Activated naive CD8-positive, alpha-beta T cell treated with anti-CD3 and anti-CD28 coated beads, Interleukin-2, amount 10 ng/mL, durations not matched to agents 7 days and 5 days (primary cell): ENCODE measurements around the gene CNNM1. TPM values are rescaled to one million over a fixed set of nuclear protein-coding genes. Genes with fewer than 3 reads are reported as not detected.
A peak's percentile ranks its signal among the peaks of the same experiment; 100 is the strongest.

Experiments used
- ATAC-seq: fragments of 150-1000 bp; cut with Tn5 transposase; one replicate; pipeline ENCODE4 v1.10.0; 2021; ENCODE audit warnings: low read depth, moderate library complexity
- POLR2A ChIA-PET: fragments of 350-600 bp; sonication (Branson Sonifier 250); formaldehyde crosslinking; loops from one replicate; lab custom pipeline; 2021; ENCODE audit warnings: antibody characterized with exemption; lab: Charles Lee
- DNase-seq: peaks from one replicate; pipeline ENCODE4 v3.0.0; 2021
- H3K27ac Mint-ChIP-seq: one replicate; pipeline ENCODE4 v1.8.0; 2022; ENCODE audit warnings: mild to moderate bottlenecking, mixed read lengths
- H3K27me3 Mint-ChIP-seq: one replicate; pipeline ENCODE4 v1.8.0; 2022; ENCODE audit warnings: mild to moderate bottlenecking, moderate library complexity, mixed read lengths
- H3K36me3 Mint-ChIP-seq: one replicate; pipeline ENCODE4 v1.8.0; 2021; ENCODE audit warnings: mild to moderate bottlenecking, mixed read lengths
- H3K4me1 Mint-ChIP-seq: one replicate; pipeline ENCODE4 v1.8.0; 2021; ENCODE audit warnings: mixed read lengths
- H3K4me3 Mint-ChIP-seq: one replicate; pipeline ENCODE4 v1.8.0; 2022; ENCODE audit warnings: mild to moderate bottlenecking, moderate library complexity, mixed read lengths
- H3K9me3 Mint-ChIP-seq: one replicate; pipeline ENCODE4 v1.8.0; 2021; ENCODE audit warnings: mixed read lengths
- total RNA-seq, 2 experiments: library from RNA; stranded (reverse); gene quantifications; one replicate each; pipeline ENCODE4 v1.2.3, GENCODE V29; 2021

The CNNM1 gene
- total RNA-seq, 2 experiments from 2014 or later = 0.26 to 0.50 TPM

DNA sequence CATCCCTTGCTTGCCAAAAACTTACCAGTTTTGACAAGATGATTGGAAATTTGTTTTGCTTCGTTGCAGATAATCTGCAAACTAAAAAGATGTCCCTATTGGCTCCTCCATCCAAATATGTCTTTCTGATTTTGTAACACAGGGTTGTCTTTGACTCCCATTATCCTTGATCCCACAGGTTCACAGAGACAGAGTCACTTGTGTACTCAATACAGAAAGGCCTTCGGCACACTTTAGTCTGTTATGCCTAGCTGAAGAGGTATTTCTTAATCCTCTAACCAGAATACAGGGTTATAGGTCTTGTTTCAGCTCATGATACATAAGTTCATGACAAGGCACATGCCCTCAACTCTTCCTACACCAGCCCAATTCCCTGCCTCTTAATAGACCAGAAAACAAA, 10.7 kb upstream of the CNNM1 start:
- POLR2A ChIA-PET = no interaction called here
- ATAC-seq = no peak
- H3K36me3 Mint-ChIP-seq = no peaks in the 10 kb centered on the region
- no peak overlapping the region for H3K27ac Mint-ChIP-seq
- no peak overlapping the region for H3K4me3 Mint-ChIP-seq
- no peaks in the 10 kb centered on the region for H3K4me1 Mint-ChIP-seq
- H3K27me3 Mint-ChIP-seq = peaks cover 14% of the 10 kb centered on the region
- DNase-seq = no peak
- no peaks in the 10 kb centered on the region for H3K9me3 Mint-ChIP-seq

DNA sequence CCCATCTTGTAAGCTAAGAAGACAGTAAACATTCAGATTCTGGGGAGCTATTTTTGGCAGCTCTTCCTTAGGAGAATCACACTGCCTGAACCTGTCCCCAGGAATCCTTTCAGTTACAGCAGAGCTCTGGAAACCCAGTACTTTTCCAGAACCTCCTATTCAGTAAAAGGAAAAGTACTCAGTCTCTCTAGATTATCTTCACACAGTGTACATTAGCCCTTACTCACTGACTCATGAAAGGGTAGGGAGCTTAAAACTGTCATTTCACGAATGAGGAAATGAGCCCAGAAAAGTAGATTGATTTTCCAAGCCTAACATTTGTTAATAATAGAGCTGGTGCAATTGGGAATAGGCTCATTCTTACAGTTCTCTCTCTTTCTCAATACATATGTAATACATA, 3.9 kb upstream of the CNNM1 start:
- H3K27ac Mint-ChIP-seq = no peak overlapping the region
- POLR2A ChIA-PET = no interaction called here
- ATAC-seq = no peak
- peaks cover 31% of the 10 kb centered on the region for H3K27me3 Mint-ChIP-seq
- H3K4me3 Mint-ChIP-seq = no peak overlapping the region
- no peak for DNase-seq
- H3K36me3 Mint-ChIP-seq = no peaks in the 10 kb centered on the region
- H3K4me1 Mint-ChIP-seq = peaks cover 3% of the 10 kb centered on the region
- no peaks in the 10 kb centered on the region for H3K9me3 Mint-ChIP-seq

DNA sequence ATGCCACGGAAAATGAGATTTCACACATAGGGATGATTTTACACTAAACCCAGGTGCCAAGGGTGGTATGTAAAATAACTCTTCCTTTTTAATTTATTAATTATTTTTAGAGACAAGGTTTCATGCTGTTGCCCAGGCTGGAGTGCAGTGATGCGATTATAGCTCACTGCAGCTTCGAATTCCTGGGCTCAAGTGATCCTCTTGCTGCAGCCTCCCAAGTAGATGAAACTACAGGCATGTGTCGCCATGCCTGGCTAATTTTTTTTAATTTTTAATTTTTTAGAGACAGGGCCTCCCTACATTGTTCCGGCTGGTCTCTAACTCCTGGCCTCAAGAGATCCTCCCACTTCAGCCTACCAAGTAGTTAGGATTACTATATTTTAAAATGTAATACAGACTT, 2.3 kb upstream of the CNNM1 start:
- Mint-ChIP-seq H3K36me3 (no peaks in the 10 kb centered on the region), H3K4me3 (no peak overlapping the region), H3K27me3 (peaks cover 46% of the 10 kb centered on the region), H3K27ac (no peak overlapping the region), H3K4me1 (peaks cover 8% of the 10 kb centered on the region), H3K9me3 (no peaks in the 10 kb centered on the region)
- POLR2A ChIA-PET = no interaction called here
- no peak for ATAC-seq
- no peak for DNase-seq

DNA sequence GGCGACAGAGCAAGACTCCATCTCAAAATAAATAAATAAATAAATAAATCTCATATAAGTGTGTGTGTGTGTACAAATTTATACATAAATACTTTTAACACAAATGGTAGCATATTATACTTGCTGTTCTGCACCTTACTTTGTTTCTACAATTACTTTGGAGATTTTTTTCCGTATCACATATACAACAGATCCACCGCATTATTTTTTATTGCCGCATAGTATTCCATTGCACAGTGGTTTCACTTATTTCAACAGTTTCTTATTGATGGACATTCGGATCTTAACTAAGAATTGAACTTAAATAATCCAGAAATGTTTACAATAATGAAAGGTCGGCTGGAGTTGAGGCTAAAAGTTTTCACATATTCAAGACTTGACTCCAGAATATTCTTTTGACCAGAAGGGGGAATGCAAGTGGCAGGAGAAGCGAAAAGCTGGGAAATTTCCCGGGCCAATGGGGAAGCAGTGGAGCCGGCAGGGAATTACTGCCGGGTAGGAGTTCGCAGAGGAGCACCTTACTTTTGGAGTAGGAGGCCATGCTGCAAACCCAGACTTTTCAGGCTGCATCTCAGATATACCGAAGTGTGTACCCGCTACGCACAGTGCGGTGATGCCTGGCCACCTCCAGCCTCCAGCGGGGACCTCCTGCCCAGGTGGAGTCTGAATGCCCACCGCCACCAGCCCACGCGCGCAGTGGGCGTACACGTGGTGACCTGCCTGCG, 415 bp upstream of the CNNM1 start:
- peaks cover 8% of the 10 kb centered on the region for H3K4me1 Mint-ChIP-seq
- H3K27me3 Mint-ChIP-seq = peaks cover 54% of the 10 kb centered on the region
- H3K36me3 Mint-ChIP-seq = no peaks in the 10 kb centered on the region
- H3K27ac Mint-ChIP-seq = no peak overlapping the region
- peak overlapping the region; percentile 35 for H3K4me3 Mint-ChIP-seq
- POLR2A ChIA-PET = no interaction called here
- no peak for DNase-seq
- no peak for ATAC-seq
- no peaks in the 10 kb centered on the region for H3K9me3 Mint-ChIP-seq

DNA sequence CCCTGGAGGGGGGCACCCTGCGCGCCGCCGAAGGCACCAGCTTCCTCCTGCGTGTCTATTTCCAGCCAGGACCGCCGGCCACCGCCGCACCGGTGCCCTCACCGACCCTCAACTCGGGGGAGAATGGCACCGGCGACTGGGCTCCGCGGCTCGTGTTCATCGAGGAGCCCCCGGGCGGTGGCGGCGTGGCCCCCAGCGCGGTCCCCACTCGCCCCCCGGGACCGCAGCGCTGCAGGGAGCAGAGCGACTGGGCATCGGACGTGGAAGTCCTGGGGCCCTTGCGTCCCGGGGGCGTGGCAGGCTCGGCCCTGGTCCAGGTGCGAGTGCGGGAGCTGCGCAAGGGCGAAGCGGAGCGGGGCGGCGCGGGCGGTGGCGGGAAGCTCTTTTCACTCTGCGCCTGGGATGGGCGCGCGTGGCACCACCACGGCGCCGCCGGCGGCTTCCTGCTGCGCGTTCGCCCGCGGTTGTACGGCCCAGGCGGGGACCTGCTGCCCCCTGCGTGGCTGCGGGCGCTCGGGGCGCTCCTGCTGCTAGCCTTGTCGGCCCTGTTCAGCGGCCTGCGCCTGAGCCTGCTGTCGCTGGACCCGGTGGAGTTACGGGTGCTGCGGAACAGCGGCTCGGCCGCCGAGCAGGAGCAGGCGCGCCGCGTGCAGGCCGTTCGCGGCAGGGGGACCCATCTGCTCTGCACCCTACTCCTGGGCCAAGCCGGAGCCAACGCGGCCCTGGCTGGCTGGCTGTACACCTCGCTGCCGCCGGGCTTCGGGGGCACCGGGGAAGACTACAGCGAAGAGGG, 594 bp downstream of the CNNM1 start:
- Mint-ChIP-seq H3K27me3 (peaks cover 54% of the 10 kb centered on the region), H3K9me3 (no peaks in the 10 kb centered on the region), H3K27ac (no peak overlapping the region), H3K4me3 (peak overlapping the region; percentile 35), H3K36me3 (no peaks in the 10 kb centered on the region), H3K4me1 (peaks cover 8% of the 10 kb centered on the region)
- peak; percentile 47 for DNase-seq
- peak; percentile 49 for ATAC-seq
- POLR2A ChIA-PET = no interaction called here

DNA sequence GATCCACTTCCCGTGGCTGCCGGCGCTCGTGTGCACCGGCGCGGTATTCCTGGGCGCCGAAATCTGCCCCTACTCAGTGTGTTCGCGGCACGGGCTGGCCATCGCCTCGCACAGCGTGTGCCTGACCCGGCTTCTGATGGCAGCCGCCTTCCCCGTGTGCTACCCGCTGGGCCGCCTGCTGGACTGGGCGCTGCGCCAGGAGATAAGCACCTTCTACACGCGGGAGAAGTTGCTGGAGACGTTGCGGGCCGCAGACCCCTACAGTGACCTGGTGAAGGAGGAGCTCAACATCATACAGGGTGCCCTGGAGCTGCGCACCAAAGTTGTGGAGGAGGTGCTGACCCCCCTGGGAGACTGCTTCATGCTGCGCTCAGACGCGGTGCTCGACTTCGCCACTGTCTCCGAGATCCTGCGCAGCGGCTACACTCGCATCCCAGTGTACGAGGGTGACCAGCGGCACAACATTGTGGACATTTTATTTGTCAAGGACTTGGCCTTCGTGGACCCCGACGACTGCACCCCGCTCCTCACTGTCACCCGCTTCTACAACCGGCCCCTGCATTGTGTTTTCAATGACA, 1.3 kb downstream of the CNNM1 start:
- Mint-ChIP-seq H3K27ac (no peak overlapping the region), H3K36me3 (no peaks in the 10 kb centered on the region), H3K9me3 (no peaks in the 10 kb centered on the region), H3K4me1 (peaks cover 8% of the 10 kb centered on the region), H3K4me3 (peak overlapping the region; percentile 0), H3K27me3 (peaks cover 54% of the 10 kb centered on the region)
- peak; percentile 42 for ATAC-seq
- DNase-seq = no peak
- POLR2A ChIA-PET = no interaction called here

DNA sequence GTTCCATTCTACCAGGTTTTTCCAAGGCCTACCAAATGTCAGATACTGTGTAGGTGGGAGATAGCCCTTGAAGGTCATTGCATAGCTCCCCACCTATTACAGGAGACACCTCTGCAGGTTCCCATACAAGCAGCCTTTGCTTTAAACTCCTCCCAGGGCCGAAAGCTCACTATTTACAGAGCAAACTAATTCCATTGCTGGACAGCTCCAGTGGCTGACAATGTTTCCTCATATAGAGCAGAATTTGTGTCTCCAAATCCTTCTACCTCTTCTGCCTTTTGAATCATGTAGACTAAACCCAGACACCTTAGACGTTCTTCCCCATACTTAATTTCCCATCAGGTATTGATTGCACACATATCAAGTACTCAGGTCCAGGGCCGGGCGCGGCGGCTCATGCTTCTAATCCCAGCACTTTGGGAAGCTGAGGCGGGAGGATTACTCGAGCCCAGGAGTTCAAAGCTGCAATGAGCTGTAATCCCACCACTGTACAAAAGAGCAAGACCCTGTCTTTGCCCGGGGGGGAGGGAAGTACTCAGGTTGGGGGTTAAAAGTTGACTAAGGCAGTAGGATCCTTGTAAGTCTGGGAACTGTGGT, 2.1 kb downstream of the CNNM1 start:
- POLR2A ChIA-PET = no interaction called here
- DNase-seq (no peak), ATAC-seq (no peak)
- Mint-ChIP-seq H3K27me3 (peaks cover 49% of the 10 kb centered on the region), H3K9me3 (no peaks in the 10 kb centered on the region), H3K36me3 (no peaks in the 10 kb centered on the region), H3K4me1 (peaks cover 8% of the 10 kb centered on the region), H3K4me3 (peak overlapping the region; percentile 0), H3K27ac (no peak overlapping the region)

DNA sequence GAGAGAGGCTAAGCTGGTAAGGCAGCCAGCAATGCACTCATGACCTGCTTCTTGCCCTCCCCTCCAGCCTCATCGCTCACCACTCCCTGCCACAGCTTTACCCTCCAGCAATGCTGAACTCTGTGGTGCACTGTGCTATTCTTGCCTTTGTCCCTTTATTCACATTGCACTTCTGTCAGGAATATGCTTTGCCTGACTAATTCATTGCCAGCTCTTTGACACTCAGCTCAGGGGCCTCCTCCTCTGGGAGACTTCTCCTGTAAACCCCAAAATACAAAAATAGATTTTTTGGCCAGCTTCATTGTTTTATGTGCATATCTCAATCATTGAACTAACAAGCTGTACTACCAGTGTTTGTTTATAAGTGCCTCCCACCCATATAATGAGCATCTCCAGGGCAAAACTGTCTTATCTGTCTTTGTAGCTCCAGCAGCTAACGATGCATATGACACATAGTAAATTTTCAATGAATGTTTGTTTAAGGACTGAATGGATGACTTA, 8.2 kb downstream of the CNNM1 start:
- H3K9me3 Mint-ChIP-seq = no peaks in the 10 kb centered on the region
- H3K27me3 Mint-ChIP-seq = peaks cover 21% of the 10 kb centered on the region
- H3K36me3 Mint-ChIP-seq = no peaks in the 10 kb centered on the region
- DNase-seq = no peak
- H3K4me3 Mint-ChIP-seq = no peak overlapping the region
- H3K4me1 Mint-ChIP-seq = peaks cover 7% of the 10 kb centered on the region
- ATAC-seq = no peak
- POLR2A ChIA-PET = no interaction called here
- H3K27ac Mint-ChIP-seq = no peak overlapping the region

DNA sequence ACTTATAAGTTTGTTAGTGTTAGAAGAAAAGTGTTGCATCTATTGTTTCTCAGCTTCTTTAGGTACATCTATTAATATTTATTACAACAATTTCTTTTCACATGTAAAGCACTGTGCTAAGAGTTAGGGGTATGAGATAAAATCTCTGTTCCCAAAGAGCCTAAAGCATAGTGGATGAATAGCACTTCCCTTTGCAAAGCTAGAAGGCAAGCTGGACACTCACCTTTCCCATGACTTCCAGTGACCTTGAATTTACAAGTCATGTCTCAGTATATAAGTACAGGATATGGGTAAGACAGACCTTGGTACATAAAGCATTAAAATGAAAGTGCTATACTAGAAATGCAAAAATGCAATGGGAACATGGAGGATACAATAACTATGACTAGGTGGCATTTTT, 8.7 kb downstream of the CNNM1 start:
- peaks cover 18% of the 10 kb centered on the region for H3K27me3 Mint-ChIP-seq
- H3K9me3 Mint-ChIP-seq = no peaks in the 10 kb centered on the region
- no peak overlapping the region for H3K27ac Mint-ChIP-seq
- no peak overlapping the region for H3K4me3 Mint-ChIP-seq
- POLR2A ChIA-PET = no interaction called here
- H3K4me1 Mint-ChIP-seq = peaks cover 7% of the 10 kb centered on the region
- no peak for ATAC-seq
- DNase-seq = no peak
- no peaks in the 10 kb centered on the region for H3K36me3 Mint-ChIP-seq

DNA sequence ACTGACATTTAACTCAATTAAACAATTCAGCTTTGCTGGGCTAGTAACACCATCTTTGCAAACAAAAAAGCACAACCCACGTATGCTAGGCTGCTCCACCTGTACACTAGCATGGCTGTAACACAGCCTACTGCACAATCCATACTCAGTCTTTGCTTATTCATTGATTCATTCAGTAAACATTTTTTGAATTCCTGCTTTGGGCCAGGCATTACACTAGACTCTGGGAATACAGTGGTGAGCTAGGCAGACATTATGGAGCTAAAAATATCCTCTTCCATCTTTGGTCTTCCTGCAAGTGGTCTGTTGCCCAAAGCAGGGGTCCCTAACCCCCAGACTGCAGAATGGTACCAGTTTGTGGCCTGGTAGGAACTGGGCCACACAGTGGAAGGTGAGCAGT, 9.9 kb downstream of the CNNM1 start:
- peaks cover 11% of the 10 kb centered on the region for H3K27me3 Mint-ChIP-seq
- ATAC-seq (no peak), DNase-seq (no peak)
- H3K27ac Mint-ChIP-seq = no peak overlapping the region
- H3K4me3 Mint-ChIP-seq = no peak overlapping the region
- no peaks in the 10 kb centered on the region for H3K36me3 Mint-ChIP-seq
- H3K4me1 Mint-ChIP-seq = peaks cover 7% of the 10 kb centered on the region
- H3K9me3 Mint-ChIP-seq = no peaks in the 10 kb centered on the region
- POLR2A ChIA-PET = no interaction called here

DNA sequence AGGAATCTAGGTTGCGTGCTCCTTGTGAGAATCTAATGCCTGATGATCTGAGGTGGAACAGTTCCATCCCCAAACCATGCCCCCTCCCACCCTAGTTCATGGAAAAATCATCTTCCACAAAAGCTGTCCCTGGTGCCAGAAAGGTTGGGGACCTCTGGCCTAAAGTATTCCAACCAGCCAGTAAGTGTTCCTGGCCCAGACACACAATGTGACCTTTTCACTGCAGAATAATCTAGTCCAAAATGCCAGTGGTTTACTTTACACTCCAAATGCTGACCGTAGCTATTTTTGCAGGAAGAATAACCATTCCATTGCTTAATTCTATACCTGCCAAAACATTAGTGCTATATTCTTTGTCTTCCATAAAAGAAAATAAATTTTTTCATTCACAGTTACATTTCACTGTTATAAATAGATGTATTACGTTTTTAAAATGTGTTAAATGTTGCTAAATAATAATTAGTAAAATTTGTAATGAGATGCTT, 10.4 kb downstream of the CNNM1 start:
- Mint-ChIP-seq H3K27me3 (peaks cover 12% of the 10 kb centered on the region), H3K9me3 (no peaks in the 10 kb centered on the region), H3K4me3 (no peak overlapping the region), H3K27ac (no peak overlapping the region), H3K4me1 (peaks cover 7% of the 10 kb centered on the region), H3K36me3 (no peaks in the 10 kb centered on the region)
- DNase-seq (no peak), ATAC-seq (no peak)
- POLR2A ChIA-PET = no interaction called here

DNA sequence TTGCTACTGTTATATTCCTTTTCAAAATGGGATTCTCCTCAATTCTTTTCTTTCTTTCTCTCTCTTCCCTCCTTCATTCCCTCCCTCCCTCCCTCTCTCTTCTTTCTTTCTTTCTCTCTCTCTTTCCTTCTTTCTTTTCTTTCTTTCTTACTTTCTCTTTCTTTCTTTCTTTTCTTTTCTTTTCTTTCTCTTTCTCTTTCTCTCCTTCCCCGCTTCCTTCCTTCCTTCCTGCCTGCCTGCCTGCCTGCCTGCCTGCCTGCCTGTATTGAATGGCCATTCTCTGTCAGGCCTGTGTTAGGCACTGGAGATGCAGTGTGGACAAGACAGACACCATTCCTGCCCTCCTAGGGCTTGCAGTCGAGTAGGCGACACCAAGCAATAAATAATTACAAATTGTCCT, 11.5 kb downstream of the CNNM1 start:
- H3K36me3 Mint-ChIP-seq = no peaks in the 10 kb centered on the region
- H3K9me3 Mint-ChIP-seq = no peaks in the 10 kb centered on the region
- peaks cover 7% of the 10 kb centered on the region for H3K4me1 Mint-ChIP-seq
- POLR2A ChIA-PET = no interaction called here
- DNase-seq = no peak
- no peak for ATAC-seq
- no peak overlapping the region for H3K4me3 Mint-ChIP-seq
- H3K27me3 Mint-ChIP-seq = peaks cover 13% of the 10 kb centered on the region
- no peak overlapping the region for H3K27ac Mint-ChIP-seq

DNA sequence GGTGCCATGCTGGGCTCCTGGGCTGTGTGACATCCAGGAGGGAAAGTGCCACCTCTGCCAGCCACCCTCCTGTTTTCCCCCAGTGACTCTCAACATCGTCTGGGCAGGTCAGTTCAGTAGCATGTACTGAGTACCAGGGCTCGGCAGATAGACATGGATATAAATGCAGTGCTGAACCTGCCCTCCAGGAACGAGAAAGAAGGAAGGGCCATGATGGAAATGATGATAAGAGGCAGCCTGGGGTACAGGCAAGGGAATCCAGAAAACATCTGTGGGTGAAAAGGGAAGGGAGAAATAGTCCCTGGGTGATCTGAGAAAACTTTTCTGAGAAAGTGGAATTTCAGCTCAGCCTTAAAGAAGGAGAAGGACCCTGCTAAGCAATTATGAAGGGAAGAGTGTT, 12.1 kb downstream of the CNNM1 start:
- peaks cover 7% of the 10 kb centered on the region for H3K4me1 Mint-ChIP-seq
- no peak for ATAC-seq

More for the DNA sequence above, 12.1 kb downstream of the CNNM1 start:
- Mint-ChIP-seq H3K9me3 (no peaks in the 10 kb centered on the region), H3K27ac (no peak overlapping the region), H3K27me3 (peaks cover 13% of the 10 kb centered on the region), H3K36me3 (no peaks in the 10 kb centered on the region), H3K4me3 (no peak overlapping the region)
- POLR2A ChIA-PET = no interaction called here
- DNase-seq = no peak
